Measurements from ENCODE around the gene NPFFR2. TPM values are rescaled to one million over a fixed set of nuclear protein-coding genes. Genes with fewer than 3 reads are reported as not detected.

The NPFFR2 gene
- total RNA-seq, 6 experiments from 2014 or later, result not detected

DNA sequence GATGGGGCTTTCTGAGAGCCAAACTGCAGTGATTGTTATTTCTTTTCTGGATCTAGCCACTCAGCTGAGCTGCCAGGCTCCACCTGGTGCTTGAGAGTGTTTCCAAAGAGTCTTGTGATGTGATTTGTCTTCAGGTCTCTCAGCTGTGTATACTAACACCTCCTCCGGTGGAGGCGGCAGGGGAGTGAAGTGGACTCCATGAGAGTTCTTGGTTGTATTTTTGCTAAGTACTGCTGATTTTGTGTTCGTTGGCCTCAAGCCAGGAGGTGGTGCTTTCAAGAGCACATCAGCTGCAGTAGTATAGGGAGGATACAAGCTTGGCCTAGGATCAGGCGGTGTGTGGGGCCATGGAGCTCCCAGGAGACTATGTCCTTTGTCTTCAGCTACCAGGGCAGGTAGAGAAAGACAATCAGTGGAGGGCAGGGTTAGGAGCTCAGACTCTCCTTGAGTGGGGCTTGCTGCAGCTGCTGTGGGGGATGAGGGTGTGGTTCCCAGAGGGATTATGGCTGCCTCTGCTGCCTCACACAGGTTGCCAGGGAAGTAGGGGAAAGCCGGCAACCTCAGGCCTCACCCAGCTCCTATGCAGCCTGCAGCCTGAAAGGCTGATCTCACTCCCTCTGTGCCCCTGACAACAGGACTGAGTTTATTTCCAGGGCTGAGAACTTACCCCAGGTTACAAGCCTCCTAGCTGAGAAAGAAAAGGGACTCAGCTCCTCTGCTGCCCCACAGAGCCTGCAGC lies 62.4 kb downstream of the NPFFR2 start:
- Mint-ChIP-seq H3K4me3 (no peak overlapping the region), H3K36me3 (ENCODE audit: low read depth) (no peaks in the 10 kb centered on the region), H3K27ac (no peak overlapping the region), H3K27me3 (ENCODE audit: insufficient read depth) (no peaks in the 10 kb centered on the region), H3K9me3 (peaks cover 19% of the 10 kb centered on the region), H3K4me1 (ENCODE audit: low read depth) (no peaks in the 10 kb centered on the region)
- DNase-seq, result no peak
- TF ChIP-seq, protein P1, sequence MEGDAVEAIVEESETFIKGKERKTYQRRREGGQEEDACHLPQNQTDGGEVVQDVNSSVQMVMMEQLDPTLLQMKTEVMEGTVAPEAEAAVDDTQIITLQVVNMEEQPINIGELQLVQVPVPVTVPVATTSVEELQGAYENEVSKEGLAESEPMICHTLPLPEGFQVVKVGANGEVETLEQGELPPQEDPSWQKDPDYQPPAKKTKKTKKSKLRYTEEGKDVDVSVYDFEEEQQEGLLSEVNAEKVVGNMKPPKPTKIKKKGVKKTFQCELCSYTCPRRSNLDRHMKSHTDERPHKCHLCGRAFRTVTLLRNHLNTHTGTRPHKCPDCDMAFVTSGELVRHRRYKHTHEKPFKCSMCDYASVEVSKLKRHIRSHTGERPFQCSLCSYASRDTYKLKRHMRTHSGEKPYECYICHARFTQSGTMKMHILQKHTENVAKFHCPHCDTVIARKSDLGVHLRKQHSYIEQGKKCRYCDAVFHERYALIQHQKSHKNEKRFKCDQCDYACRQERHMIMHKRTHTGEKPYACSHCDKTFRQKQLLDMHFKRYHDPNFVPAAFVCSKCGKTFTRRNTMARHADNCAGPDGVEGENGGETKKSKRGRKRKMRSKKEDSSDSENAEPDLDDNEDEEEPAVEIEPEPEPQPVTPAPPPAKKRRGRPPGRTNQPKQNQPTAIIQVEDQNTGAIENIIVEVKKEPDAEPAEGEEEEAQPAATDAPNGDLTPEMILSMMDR (IDR thresholded peaks at IDR 0.05), result no peak

DNA sequence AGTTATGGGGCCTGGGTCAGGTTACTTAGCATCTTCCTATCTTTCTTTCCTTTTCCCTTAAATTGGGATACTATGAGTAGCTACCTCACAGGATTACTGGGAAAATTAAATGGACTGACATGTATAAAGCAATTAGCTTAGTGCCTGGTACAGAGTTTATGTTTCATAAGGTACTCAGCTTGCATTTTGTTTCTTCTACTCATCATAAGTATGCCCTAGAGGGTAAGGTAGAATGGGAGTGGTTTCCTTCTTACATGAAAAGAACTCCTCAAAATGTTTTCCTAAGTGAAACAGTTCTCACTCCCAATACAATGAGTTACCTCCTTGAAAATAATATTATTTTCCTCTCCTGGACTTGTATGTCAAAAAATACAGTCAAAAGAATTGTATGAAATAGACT lies 75.7 kb downstream of the NPFFR2 start:
- H3K27ac Mint-ChIP-seq, result no peak overlapping the region
- no peaks in the 10 kb centered on the region; the same call in 1 of the 2 replicates for H3K36me3 Mint-ChIP-seq (ENCODE audit: low read depth)
- H3K27me3 Mint-ChIP-seq (ENCODE audit: insufficient read depth), result no peaks in the 10 kb centered on the region
- DNase-seq, result no peak
- no peak overlapping the region for H3K4me3 Mint-ChIP-seq
- no peaks in the 10 kb centered on the region for H3K4me1 Mint-ChIP-seq (ENCODE audit: low read depth)
- TF ChIP-seq, protein P1 (IDR thresholded peaks at IDR 0.05), result no peak
- H3K9me3 Mint-ChIP-seq, result peaks cover 18% of the 10 kb centered on the region

GRCh38 chr4:72109364-72109763 lies 77.6 kb downstream of the NPFFR2 start:
- peaks cover 28% of the 10 kb centered on the region for H3K9me3 Mint-ChIP-seq
- TF ChIP-seq, protein P1 (IDR thresholded peaks at IDR 0.05), result no peak
- H3K27ac Mint-ChIP-seq, result no peak overlapping the region
- DNase-seq, result no peak
- no peaks in the 10 kb centered on the region for H3K4me1 Mint-ChIP-seq (ENCODE audit: low read depth)
- H3K36me3 Mint-ChIP-seq (ENCODE audit: low read depth), result no peaks in the 10 kb centered on the region; the same call in 1 of the 2 replicates
- no peak overlapping the region for H3K4me3 Mint-ChIP-seq
- no peaks in the 10 kb centered on the region for H3K27me3 Mint-ChIP-seq (ENCODE audit: insufficient read depth)

DNA sequence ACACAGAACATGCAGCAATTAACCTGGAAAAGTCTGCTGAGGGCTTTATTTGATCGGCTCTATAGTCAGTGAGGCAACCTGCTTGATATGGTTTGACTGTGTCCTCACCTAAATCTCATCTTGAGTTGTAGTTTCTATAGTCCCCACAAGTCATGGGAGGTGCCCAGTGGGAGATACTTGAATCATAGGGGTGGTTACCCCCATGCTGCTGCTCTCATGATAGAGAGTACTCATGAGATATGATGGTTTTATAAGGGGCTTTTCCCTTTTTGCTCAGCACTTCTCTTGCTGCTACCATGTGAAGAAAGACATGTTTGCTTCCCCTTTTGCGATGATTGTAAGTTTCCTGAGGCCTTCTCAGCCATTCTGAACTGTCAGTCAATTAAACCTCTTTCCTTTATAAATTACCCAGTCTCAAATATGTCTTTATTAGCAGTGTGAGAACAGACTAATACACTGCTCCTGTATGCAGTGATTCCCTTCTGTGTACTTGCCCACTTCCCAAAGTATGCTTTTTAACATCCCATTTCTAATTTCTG lies 78.2 kb downstream of the NPFFR2 start:
- TF ChIP-seq, protein P1 (IDR thresholded peaks at IDR 0.05), result no peak
- no peak overlapping the region for H3K27ac Mint-ChIP-seq
- H3K9me3 Mint-ChIP-seq, result peaks cover 28% of the 10 kb centered on the region
- no peaks in the 10 kb centered on the region; the same call in 1 of the 2 replicates for H3K36me3 Mint-ChIP-seq (ENCODE audit: low read depth)
- no peaks in the 10 kb centered on the region for H3K4me1 Mint-ChIP-seq (ENCODE audit: low read depth)
- no peak overlapping the region for H3K4me3 Mint-ChIP-seq
- H3K27me3 Mint-ChIP-seq (ENCODE audit: insufficient read depth), result no peaks in the 10 kb centered on the region
- DNase-seq, result no peak

DNA sequence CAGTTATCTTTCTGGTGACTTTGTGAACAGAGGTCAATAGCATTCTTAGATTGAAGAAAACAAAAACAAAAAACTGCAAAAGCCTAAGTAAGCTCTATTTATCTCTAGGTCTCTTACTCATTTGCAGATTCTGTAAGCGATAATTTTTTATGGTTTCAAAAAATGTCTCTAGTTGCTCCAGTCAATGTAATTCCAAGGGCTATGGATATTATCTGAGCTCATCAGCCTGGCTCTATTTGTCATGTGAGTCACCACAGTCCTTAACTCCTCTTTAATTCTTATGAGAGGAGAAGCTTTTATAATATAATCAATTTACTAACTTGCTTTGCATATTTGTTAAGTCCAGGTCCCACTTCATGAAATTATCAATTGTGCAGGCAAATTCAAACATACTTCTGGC lies 79.1 kb downstream of the NPFFR2 start:
- DNase-seq, result no peak

More for the DNA sequence above, 79.1 kb downstream of the NPFFR2 start:
- no peaks in the 10 kb centered on the region for H3K4me1 Mint-ChIP-seq (ENCODE audit: low read depth)
- TF ChIP-seq, protein P1 (IDR thresholded peaks at IDR 0.05), result no peak
- peaks cover 28% of the 10 kb centered on the region for H3K9me3 Mint-ChIP-seq
- H3K36me3 Mint-ChIP-seq (ENCODE audit: low read depth), result no peaks in the 10 kb centered on the region; the same call in 1 of the 2 replicates
- H3K4me3 Mint-ChIP-seq, result no peak overlapping the region
- H3K27me3 Mint-ChIP-seq (ENCODE audit: insufficient read depth), result no peaks in the 10 kb centered on the region
- no peak overlapping the region for H3K27ac Mint-ChIP-seq
